Endothelial cell of umbilical vein (primary cell): ENCODE measurements around the gene MSANTD3.

ENCODE experiments used
- EZH2 ChIP-seq: IDR thresholded peaks from 2 replicates; pipeline ENCODE4 v1.6.1; 2012; ENCODE audit warnings: borderline replicate concordance, low read depth, mild to moderate bottlenecking, moderate library complexity, low read length, inconsistent platforms; ENCODE audit not compliant: severe bottlenecking
- FOS ChIP-seq: IDR thresholded peaks from 2 replicates; pipeline ENCODE4 v1.6.1; 2011; ENCODE audit warnings: mild to moderate bottlenecking, low read length, moderate library complexity, borderline replicate concordance; ENCODE audit not compliant: insufficient read depth
- GATA2 ChIP-seq: IDR thresholded peaks from 2 replicates; pipeline ENCODE4 v1.7.0; 2011; ENCODE audit warnings: low read depth, mild to moderate bottlenecking, moderate library complexity, mixed read lengths, low read length; ENCODE audit not compliant: insufficient read length, insufficient read depth
- JUN ChIP-seq: IDR thresholded peaks from 2 replicates; pipeline ENCODE4 v1.6.1; 2011; ENCODE audit warnings: borderline replicate concordance, low read depth; ENCODE audit not compliant: insufficient read length, insufficient read depth
- MYC ChIP-seq: IDR thresholded peaks from one replicate; pipeline ENCODE4 v1.6.1; 2011; ENCODE audit warnings: mild to moderate bottlenecking, low read depth, low read length
- POLR2A ChIP-seq: IDR thresholded peaks from 2 replicates; pipeline ENCODE4 v1.6.1; 2012; ENCODE audit warnings: low read depth, mild to moderate bottlenecking, control low read depth, low read length
- POLR2AphosphoS5 ChIP-seq: IDR thresholded peaks from 2 replicates; pipeline ENCODE4 v1.6.1; 2012; ENCODE audit warnings: low read depth, mild to moderate bottlenecking, control low read depth, low read length, moderate library complexity; ENCODE audit not compliant: insufficient read depth
- TF ChIP-seq, protein P1 (sequence below), 2 donors: IDR thresholded peaks; 1 replicate in 1 of 2; 2 replicates in 1 of 2; pipeline ENCODE4 v1.5.1; 2011; ENCODE audit warnings: low read length in 2 of 2, mild to moderate bottlenecking in 2 of 2, moderate library complexity in 2 of 2, control low read depth in 1 of 2, inconsistent platforms in 1 of 2, low read depth in 1 of 2; ENCODE audit not compliant: insufficient read depth in 1 of 2; ENCODE audit errors: extremely low read depth in 1 of 2
- TF ChIP-seq, protein P2 (sequence below): IDR thresholded peaks from 2 replicates; pipeline ENCODE4 v1.6.1; 2011; ENCODE audit not compliant: insufficient read depth, insufficient read length

- TF ChIP-seq, protein P1, sequence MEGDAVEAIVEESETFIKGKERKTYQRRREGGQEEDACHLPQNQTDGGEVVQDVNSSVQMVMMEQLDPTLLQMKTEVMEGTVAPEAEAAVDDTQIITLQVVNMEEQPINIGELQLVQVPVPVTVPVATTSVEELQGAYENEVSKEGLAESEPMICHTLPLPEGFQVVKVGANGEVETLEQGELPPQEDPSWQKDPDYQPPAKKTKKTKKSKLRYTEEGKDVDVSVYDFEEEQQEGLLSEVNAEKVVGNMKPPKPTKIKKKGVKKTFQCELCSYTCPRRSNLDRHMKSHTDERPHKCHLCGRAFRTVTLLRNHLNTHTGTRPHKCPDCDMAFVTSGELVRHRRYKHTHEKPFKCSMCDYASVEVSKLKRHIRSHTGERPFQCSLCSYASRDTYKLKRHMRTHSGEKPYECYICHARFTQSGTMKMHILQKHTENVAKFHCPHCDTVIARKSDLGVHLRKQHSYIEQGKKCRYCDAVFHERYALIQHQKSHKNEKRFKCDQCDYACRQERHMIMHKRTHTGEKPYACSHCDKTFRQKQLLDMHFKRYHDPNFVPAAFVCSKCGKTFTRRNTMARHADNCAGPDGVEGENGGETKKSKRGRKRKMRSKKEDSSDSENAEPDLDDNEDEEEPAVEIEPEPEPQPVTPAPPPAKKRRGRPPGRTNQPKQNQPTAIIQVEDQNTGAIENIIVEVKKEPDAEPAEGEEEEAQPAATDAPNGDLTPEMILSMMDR (IDR thresholded peaks at IDR 0.05; ENCODE audit: extremely low read depth in 1 of 2, insufficient read depth in 1 of 2, low read depth in 1 of 2, low read length in 2 of 2), result no peak
- no peak for TF ChIP-seq EZH2
- no peak for TF ChIP-seq POLR2A
- TF ChIP-seq, protein P2, sequence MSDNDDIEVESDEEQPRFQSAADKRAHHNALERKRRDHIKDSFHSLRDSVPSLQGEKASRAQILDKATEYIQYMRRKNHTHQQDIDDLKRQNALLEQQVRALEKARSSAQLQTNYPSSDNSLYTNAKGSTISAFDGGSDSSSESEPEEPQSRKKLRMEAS, result no peak
- no peak for TF ChIP-seq GATA2
- no peak for TF ChIP-seq MYC
- no peak for TF ChIP-seq POLR2AphosphoS5
- TF ChIP-seq JUN, result no peak
- no peak for TF ChIP-seq FOS
These were observed 30.6 kb downstream of the MSANTD3 start for GRCh38 chr9:100457517-100457916.
